Fibroblast of upper back skin (primary cell): Measurements from ENCODE around the gene POLD3.
"Not testable (repeated sequence)": the region's sequence is repeated elsewhere in the genome, so short reads cannot be mapped to it uniquely, and the experiment has no call there.

ENCODE experiments used
- DNase-seq: peaks from one replicate; pipeline ENCODE4 v3.0.0-alpha.2; 2013

POLD3 gene

DNA sequence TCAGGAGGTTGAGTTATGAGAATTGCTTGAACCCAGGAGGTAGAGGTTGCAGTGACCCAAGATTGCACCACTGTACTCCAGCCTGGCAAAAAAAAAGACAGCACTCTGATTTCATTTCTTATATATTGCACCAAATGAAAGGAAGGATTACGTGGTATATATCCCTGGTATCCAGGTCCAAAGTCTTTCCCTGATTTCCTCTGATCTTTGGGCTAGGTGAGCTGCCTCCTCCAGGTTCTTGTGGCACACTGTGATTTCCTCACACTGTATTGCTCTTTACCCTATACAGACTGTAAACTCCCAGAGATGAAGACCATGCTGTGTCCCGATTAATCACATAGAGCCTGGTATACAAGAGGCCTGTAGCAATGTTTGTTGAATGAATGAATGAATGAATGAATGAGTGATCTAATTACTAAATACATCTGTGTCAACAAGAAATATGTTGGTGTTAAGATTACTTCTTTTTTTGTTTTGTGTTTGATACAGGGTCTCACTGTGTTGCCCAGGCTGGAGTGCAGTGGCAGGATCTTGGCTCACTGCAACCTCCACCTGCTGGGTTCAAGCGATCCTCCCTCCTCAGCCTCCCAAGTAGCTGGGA lies 9.3 kb upstream of the POLD3 start:
- DNase-seq: no peak

DNA sequence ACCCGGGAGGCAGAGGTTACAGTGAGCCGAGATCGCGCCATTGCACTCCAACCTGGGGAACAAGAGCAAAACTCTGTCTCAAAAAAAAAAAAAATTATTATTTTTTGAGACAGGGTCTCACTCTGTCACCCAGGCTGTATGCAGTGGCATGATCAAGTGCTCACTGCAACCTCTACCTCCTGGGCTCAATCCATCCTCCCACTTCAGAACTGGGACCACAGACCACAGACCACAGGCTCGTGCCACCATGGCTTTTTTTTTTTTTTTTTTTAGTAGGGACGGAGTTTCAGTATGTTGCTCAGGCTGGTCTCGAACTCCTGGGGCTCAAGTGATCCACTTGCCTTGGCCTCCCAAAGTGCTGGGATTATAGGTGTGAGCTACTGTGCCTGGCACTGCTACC lies 1.9 kb upstream of the POLD3 start:
- DNase-seq: not testable (repeated sequence)

DNA sequence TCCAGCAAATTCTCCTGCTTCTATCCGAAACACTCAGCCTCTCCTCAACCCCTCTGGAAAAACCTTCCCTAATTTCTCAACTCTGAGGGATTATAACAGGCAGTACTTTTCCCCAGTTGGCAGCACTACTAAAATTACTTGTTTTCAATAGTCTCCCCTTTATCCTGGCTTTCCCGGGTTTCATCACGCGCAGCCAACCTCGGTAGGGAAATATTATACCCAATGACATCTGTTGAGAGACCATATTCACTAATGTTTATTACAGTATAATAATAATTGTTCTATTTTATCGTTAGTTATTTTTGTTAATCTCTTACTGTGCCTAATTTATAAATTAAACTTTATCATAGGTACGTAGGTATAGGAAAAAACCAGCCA lies 330 bp upstream of the POLD3 start:
- DNase-seq: no peak

DNA sequence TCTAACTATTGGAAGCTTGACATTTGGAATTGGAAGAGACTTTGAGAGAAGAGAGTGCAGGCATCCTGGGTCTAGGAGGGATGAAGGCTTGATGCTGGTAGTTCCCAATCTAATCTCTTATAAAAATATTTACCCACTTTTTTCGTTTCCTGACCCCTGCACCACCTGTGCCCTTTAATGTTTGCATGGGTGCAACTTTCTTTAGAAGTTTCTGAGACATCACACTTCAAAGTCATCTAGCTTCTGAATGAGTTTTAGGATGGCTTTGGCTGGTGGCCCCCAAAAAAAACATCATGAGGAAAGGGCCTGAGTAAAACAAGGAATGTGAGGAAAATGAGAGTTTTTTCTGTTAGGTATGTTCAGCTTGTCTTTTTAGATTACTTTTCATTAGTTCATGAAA lies 1.1 kb downstream of the POLD3 start:
- no peak for DNase-seq

DNA sequence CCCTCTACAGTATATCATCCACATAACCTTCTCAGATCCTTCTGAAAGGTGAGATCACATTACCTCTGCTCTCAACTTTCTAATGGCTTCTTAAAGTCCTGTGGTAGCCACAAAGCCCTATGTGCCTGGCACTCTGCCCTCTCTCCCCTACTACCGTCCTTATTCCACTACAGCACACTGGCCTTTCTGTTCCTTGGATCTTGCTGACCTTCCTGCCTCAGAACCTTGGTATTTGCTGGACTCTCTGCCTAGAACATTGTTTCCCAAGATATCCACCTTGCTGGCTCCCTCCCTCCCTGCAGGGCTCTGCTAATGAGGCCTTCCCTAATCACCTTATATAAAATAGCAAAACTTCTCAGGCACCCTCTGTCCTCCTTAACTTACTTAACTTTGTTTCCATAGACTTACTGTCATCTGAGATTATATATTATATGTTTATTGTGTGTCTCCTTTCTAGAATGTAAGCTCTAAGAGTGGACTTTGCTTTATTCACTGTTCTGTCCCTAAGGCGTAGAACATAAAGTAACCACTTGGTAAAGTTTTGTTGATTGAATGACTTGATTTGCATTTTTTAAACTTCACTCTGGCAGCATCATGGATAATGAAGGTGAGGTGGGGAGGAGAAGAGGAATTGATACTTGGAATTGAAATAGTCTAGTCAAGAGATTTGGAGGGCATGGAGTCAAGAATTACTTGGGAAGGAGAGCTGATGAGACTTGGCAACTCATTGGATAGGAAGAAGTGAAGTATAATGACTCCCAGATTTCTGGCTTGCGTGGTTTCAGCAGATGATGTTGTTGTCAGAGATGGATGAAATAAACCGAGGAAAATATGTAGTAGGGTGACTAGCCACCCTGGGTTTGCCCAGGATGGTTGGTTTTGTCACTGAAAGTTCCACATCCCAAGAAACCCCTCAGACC lies 10.5 kb downstream of the POLD3 start:
- DNase-seq: no peak

DNA sequence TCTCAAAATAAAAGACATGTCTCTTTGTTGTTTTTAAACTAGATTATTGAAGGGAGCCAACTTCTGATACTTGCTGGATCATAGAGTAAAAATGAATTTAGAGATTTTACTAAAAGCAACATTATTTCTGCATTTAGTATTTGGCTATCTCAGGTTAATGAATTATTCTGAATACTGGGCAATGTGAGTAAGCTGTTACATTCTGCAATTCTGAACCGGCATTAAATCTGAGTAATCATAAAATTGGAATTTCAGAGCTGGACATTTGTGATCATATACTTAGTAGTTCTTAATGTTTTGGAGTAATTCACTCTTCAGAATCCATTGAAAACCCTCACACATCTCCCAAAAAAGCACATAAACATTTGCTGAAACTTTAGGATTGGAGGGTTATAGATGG lies 11.5 kb downstream of the POLD3 start:
- no peak for DNase-seq

DNA sequence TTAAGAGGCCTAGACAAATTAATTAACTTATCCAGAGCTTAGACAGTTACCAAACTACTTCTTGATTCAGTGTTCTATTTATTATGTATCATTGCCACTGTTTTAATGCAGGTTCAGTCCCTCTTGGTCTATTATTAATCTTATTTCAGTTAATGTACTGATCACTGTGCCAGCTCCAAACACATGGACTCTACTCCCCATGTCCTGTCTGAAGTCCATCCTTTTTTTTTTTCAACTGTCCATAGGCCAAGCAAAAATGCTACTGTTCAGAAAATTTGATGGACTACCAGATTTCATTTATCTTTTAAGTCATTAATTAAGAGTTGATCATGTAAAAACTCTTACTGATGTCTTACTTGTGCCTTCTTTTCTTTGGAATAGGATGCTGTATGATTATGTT lies 11.9 kb downstream of the POLD3 start:
- no peak for DNase-seq

DNA sequence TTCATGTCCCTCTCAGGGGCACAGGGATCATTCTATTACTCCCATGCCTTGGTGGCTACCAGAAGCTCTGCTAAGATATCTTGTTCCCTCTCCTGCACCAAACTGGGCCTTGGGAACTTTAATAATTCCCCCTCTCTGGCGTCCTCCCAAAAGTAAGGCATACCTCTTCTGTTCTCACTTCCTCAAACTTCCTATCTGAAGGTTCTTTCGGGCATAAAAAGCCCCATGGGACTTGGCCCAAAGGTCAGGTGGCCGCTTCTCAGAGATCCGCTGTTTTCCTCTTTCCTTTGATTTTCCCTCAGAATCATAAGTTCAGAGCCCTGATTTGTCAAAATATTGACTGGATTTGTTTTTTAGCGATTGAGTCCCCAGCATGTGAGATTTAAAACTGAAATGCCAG lies 13.0 kb downstream of the POLD3 start:
- no peak for DNase-seq

DNA sequence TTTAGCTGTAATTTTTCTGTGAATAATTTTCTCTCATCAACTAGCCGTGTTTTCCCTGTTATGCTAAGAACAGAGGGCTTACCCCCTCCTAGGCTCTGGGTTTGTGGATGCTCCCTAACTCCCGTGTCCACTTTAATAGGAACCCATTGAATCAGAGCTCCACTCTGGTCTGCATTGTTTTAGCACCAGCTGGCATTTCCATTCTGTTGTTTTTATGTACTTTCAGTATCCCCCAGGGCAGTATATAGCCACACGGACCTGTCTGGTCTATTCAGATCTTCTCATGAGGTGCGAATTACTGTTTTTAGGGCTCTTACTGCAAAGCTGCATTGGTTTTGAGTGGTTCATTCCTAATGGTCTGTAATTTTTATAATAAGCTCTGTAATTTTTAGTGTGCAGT lies 16.0 kb downstream of the POLD3 start:
- no peak for DNase-seq

DNA sequence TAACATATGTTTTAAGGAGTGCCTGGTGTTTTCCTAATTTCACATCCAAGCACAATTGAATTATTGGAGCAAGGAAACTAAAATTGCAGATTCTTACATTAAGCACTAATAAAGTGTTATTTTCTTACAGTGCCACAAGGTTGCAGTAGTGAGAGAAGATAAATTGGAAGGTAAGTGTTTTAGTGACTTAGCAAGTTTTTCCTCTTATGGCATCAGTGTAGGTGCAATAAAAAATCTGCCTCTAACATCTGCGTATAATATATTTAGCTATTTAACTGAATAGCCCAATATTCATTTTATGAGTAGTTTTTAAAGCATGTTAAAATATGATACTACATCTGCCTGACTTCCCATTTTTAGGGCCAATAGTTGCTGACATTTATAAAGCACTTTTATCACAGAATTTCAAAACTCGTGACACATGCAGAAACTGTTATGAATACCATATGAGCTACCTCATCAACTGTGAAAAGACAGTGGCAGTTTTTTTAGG lies 19.0 kb downstream of the POLD3 start:
- DNase-seq: peak; percentile 70

DNA sequence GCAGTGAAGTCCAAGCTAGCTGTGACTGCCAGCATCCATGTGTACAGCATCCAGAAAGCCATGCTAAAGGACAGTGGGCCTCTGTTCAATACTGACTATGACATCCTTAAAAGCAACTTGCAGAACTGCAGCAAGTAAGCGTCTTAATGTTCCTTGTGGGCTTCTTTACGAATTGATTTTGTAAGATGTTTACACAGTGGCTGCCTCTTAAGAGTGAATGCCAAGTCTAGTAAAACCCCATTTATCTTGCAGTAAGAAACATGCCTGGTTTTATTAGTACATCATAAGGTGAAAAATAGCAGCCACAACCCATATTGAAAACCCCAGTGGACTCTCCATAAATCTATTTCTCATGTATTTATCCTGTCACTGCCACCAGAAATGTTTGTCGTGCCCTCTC lies 20.5 kb downstream of the POLD3 start:
- DNase-seq: no peak

DNA sequence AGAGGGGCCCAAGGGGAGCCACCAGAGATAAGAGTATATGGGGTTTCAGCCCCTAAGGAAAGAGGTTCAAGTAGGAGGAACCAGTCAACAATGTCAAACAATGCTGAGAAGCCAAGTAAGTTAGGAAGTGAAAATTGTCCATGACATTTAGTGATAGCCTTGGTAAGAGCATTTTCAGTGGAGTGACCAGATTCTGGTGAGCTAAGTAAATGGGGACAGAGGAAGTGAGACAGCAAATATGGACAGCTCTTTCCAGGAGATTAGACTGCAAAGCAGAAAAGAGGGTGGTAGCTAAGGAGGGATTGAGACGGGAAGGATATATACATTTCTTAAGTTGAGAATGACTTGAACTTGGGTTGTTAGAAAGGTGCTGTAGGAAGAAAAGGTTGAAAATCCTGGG lies 22.9 kb downstream of the POLD3 start:
- DNase-seq: no peak

DNA sequence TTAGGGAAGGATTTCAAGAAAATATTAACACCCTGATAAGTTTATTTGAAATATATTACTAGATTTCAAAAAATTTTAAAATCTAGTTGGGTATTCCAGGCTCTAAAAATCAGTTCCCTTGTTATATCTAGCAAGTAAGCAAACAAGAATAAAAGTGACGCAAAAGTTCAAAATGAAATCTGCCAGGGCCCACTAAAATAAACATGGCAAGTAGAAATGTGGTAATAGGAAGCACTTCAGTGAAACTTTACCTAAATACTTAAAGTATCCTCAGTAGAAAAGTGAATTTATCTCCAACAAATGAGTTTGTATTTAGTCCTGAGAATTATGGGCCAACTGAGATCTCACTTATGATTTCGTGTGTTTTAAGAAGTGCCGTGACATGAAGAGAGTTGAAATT lies 23.6 kb downstream of the POLD3 start:
- no peak for DNase-seq

DNA sequence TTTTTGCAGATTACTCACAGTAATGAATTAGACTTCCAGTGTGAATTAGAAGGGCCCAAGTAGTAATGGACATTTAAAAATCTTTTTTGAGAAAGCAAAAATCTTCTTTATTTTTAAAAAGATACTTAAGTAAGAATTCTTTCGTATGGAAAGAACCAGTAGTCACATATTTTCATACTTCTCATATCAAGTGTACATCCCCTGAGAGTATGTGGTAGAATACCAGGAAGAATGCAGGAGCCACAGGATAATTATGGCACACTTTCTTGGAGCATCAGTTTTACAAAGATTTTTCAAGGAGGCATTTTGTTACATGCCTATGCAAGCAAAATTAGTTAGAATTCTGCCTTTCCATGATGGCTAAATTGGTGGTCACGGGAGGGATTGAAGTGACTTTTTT lies 28.1 kb downstream of the POLD3 start:
- peak; percentile 71 for DNase-seq

DNA sequence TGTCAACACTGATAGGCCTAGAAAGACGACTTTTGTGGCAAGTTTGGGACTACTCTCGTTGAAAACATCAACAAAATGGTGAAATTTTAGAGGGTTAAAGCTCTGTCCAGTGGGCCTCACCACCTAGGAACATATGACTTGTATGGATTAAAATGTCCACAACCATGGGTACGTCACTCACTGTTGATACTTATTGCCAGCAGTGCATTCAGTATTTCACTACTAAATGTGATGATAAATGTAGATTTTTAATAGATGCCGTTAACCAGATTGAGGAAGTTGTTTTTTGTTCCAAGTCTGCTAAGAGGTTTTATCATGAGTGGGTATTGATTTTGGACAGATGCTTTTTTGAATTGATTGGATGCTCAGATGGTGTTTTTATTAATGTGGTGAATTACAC lies 33.7 kb downstream of the POLD3 start:
- no peak for DNase-seq

DNA sequence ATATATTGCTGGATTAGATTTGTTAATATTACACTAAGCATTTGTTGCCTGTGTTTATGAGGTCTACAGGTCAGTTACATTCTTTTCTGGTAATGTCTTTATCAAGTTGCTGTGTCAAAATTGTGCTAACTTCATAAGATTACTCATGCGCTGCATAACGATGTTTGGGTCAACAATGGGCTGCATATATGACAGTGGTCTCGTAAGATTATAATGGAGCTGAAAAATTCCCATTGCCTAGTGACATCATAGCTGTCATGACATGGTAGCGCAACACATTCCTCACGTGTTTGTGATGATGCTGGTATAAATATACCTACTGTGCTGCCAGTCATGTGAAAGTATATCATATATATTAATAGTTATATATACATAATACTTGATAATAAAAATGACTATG lies 34.2 kb downstream of the POLD3 start:
- no peak for DNase-seq

DNA sequence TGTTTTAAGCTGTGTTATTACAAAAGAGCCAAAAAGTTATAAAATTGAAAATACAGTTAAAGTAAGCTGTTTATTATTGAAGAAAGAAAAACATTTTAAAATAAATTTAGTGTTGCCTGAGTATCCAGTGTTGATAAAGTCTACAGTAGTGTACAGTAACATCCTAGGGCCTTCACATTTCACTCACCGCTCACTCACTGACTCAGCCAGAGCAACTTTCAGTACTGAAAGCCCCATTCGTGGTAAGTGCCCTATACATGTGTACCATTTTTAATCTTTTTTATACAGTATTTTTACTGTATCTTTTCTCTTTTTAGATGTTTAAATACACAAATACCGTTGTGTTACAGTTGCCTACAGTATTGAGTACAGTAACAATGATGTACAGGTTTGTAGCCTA lies 35.0 kb downstream of the POLD3 start:
- DNase-seq: no peak

DNA sequence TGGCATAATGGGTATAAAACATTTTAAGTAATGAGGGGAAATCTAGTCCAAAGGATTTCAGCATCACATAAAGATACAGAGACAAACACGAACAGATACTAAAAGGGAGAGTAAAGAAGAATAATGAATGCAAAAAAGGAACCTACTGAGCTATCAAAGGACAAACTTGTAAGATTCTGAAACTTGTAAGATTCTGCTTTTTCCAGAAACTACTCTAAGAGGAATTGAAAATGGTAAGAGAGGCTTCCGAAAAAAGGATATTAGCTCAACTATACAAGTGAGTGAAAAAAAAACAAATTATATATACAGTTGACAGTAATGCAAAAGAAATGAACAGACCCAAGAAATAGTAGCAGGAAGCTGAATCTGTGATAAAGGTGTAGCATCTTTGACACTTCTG lies 37.7 kb downstream of the POLD3 start:
- no peak for DNase-seq

DNA sequence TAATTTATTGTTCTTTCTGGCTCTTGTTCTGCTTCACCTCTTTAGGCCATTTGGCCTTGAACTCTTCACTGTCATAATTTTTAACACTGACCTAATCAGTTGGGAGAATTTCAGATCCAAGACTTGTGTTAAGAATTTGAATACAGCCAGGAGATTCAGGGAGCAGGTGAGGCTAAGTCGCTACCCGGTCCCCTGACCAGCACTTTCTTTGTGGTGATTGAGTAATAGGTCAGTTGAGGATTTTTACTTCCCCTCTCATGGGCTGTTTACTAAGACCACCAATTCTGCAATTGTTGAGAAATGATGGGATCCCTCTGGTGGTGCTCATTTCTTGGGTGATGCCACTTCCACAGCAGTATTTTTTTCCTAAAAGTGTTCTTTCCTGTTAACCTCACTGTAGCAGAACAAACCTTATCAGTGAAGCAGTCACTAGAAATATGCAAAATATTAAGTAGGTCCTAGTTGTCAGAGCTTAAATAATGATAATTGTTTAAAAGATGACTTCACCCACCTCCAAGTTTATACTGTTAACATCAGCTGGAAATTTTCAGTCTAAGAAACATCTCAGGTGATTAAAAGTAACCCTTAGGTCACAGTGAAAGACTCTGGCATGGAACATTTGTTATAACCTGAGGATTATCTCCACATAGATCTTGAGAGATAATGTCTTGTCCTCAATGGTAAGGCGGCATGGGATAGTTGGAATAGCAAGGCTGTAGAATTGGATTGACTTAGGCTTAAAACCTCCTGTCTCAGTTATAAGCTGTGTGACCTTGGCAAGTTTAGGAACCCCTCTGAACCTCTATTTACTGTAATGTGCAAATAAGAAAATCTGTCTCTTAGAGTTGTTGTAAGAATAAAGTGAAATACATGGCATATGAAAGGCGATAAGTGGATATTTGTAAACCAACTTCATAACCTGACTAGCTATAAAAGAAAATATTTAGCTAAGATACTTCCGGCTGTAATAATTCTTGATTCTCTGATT lies 41.3 kb downstream of the POLD3 start:
- DNase-seq: no peak

DNA sequence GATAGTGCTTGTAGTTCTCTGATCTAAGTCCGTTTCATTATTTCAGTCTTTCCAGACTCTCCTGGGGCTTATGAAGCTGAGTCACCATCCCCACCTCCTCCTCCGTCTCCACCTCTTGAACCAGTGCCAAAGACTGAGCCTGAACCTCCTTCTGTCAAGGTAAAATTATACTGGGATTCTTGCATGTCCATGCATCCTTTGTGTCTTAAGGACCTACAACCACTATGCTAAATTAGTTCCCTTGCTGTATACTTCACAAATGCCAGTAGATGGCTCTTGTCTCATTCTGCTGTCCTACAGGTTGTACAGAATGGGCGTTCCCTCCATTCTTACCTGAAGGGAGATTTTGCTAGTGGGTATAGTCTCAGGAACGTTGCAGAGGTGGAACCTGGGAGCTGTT lies 42.2 kb downstream of the POLD3 start:
- peak; percentile 71 for DNase-seq

DNA sequence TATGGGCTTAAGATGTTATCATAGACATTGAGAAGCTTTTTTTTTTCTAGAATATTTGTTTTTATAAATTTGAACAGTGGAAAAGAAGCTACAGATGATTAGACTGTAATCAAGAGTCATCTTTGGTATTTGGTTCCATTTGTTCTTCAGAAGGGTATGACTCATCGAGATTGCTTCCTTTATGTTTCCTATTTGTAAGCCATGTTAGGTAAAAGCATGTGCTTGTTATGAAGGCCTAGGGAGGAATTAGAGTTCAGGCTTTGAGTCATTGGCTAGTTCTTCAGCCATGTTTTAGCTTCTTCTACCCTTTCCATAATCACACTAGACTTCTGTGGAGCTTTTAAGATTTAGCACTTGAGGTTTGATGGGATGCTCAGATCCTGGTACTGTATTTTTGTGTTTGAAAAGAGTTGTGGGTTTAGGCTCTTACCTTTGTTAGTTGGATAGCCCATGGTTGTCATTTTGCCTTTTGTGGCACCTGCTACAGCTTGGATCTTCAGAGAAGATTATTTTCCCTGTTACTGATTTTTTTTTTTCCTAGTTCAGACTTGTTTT lies 44.3 kb downstream of the POLD3 start:
- peak; percentile 84 for DNase-seq

DNA sequence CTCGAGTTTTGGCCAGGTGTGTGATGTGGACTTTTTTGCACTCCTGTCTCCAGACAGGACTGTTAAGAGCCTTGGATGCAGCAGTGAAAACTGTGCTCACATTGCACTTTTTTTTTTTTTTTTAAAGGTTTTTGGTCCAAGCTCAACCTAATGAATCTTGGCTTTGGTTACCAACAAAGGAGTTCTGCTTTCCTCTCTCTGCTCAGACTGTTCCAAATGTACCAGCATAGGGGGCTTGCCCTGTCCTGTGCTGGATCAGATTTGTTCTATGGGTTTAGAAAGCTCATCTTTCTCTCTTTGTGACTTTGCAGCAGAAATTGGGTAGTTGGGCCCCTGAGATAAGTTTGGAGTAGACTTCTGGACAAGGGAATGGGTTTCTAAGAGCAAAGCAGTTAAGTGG lies 45.3 kb downstream of the POLD3 start:
- DNase-seq: no peak

DNA sequence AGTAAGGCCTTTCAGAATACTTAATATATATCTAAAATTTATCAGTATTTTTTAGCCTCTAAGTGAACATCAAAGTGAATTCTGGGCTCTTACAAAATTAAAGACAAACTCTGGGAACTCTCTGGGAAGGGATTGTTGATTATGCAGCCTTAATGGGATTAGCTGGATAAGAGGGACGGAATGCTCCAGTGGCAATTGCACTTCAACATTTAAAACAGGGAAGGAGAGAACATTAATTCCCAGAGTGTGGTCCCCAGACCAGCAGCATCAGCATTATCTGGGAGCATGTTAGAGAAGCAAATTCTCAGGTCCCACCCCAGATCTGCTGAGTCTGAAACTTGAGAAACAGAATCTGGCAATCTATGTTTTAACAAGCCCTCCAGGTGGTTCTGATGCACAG lies 46.5 kb downstream of the POLD3 start:
- no peak for DNase-seq
